Gastrocnemius medialis (tissue), 4 donors: Measurements from ENCODE around the gene KCNQ1. TPM values are rescaled to one million over a fixed set of nuclear protein-coding genes. Genes with fewer than 3 reads are reported as not detected.

Experiments used
- ATAC-seq, 2 donors: fragments of 150-250 bp; one replicate each; pipeline ENCODE4 v1.9.1; 2016
- DNase-seq, 2 donors: peaks; one replicate each; pipeline ENCODE4 v3.0.0-alpha.2; 2019
- H3K27ac ChIP-seq, 4 donors: fragments of 200-600 bp; sonication (generic); 1 replicate in 1 of 4; 2 replicates in 3 of 4; pipeline ENCODE4 v1.5.1; 2016 to 2018; ENCODE audit warnings: mild to moderate bottlenecking in 2 of 4, moderate library complexity in 1 of 4
- H3K27me3 ChIP-seq, 3 donors: fragments of 200-600 bp; sonication (generic) in 2 of 3; 1 replicate in 1 of 3; 2 replicates in 2 of 3; pipeline versions ENCODE4 v1.5.1 to v1.6.0; 2016 to 2019; ENCODE audit warnings: mild to moderate bottlenecking in 1 of 3, moderate library complexity in 1 of 3
- H3K36me3 ChIP-seq, 2 donors: fragments of 200-600 bp; sonication (generic) in 1 of 2; one replicate each; pipeline ENCODE4 v1.5.1; 2017 to 2018
- H3K4me1 ChIP-seq, 2 donors: fragments of 200-600 bp; sonication (generic) in 1 of 2; one replicate each; pipeline ENCODE4 v1.5.1; 2016 to 2017; ENCODE audit warnings: mild to moderate bottlenecking in 2 of 2
- H3K4me3 ChIP-seq, 4 donors: fragments of 200-600 bp; sonication (generic) in 3 of 4; 1 replicate in 1 of 4; 2 replicates in 3 of 4; pipeline ENCODE4 v1.5.1; 2016 to 2019; ENCODE audit warnings: mild to moderate bottlenecking in 2 of 4
- H3K9me3 ChIP-seq, 3 donors: fragments of 200-600 bp; sonication (generic) in 2 of 3; 1 replicate in 1 of 3; 2 replicates in 2 of 3; pipeline ENCODE4 v1.5.1; 2016 to 2019
- POLR2A ChIP-seq, 2 donors: fragments of 450-650 bp; IDR thresholded peaks; one replicate each; pipeline ENCODE4 v1.6.1; 2017; ENCODE audit warnings: antibody characterized with exemption in 2 of 2, mild to moderate bottlenecking in 2 of 2, moderate library complexity in 2 of 2
- in situ Hi-C, 4 donors: fragments of 200-750 bp; cut with MboI; loops; one replicate each; pipeline versions ENCODE4 v1.15.0 to v1.8.0; 2017; ENCODE audit warnings: low sequenced_read_pairs in 4 of 4
- intact Hi-C: fragments of 100-400 bp; cut with DNase I; formaldehyde crosslinking; loops from one replicate; pipeline ENCODE4 v1.15.1; 2023; ENCODE audit warnings: low total_unique reads
- total RNA-seq, 4 donors: library from RNA; depleted of rRNA; stranded (reverse); fragments of >200 nt; gene quantifications; one replicate each; pipeline versions ENCODE4 v1.1.0 to v1.2.3, GENCODE V29; 2016
- TF ChIP-seq, protein P1 (sequence below), 5 experiments: fragments of 450-650 bp in 3 of 5; fragments of 200-600 bp in 2 of 5; sonication (generic) in 2 of 5; IDR thresholded peaks in 4 of 5; conservative IDR thresholded peaks in 1 of 5; 1 replicate in 4 of 5; 2 replicates in 1 of 5; pipeline ENCODE4 v1.5.1; 2016 to 2019; ENCODE audit warnings: antibody characterized with exemption in 5 of 5, mild to moderate bottlenecking in 3 of 5, moderate library complexity in 3 of 5

Gene KCNQ1
- total RNA-seq, 4 donors from 2014 or later = 0.15 to 1.00 (median 0.67) TPM

DNA sequence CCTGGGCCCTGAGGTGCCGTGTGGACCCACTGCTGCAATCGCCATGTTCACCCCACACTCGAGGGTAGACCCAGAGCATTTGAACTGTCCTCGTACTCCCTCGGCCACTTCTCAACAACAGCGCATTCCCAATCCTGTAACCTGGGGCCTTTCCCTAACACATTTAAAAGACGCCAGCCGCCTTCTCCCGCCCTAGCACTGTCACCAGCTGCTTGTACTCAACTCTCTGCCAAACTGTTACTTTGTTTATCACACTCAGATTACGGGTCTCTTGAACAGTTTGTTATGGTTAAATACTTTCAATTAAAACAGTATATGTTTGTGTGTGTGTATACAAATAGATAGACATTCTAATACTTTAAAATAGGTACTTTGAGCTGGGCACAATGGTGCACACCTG is 420.1 kb downstream of the KCNQ1 start:
- Histone ChIP-seq H3K9me3 (no peaks in the 10 kb centered on the region), H3K27me3 (peaks cover 17 to 30% (median 21%) of the 10 kb centered on the region in 3 donors), H3K27ac (no peak overlapping the region), H3K4me1 (no peaks in the 10 kb centered on the region), H3K4me3 (no peak overlapping the region), H3K36me3 (no peaks in the 10 kb centered on the region)
- intact Hi-C loops (no loop called here), in situ Hi-C loops (no loop called here)
- TF ChIP-seq, protein P1, sequence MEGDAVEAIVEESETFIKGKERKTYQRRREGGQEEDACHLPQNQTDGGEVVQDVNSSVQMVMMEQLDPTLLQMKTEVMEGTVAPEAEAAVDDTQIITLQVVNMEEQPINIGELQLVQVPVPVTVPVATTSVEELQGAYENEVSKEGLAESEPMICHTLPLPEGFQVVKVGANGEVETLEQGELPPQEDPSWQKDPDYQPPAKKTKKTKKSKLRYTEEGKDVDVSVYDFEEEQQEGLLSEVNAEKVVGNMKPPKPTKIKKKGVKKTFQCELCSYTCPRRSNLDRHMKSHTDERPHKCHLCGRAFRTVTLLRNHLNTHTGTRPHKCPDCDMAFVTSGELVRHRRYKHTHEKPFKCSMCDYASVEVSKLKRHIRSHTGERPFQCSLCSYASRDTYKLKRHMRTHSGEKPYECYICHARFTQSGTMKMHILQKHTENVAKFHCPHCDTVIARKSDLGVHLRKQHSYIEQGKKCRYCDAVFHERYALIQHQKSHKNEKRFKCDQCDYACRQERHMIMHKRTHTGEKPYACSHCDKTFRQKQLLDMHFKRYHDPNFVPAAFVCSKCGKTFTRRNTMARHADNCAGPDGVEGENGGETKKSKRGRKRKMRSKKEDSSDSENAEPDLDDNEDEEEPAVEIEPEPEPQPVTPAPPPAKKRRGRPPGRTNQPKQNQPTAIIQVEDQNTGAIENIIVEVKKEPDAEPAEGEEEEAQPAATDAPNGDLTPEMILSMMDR (IDR thresholded peaks at IDR 0.05 in 4 of 5, conservative IDR thresholded peaks at IDR 0.05 in 1 of 5) = no peak
- no peak for TF ChIP-seq POLR2A (IDR thresholded peaks at IDR 0.05)
- no peak for DNase-seq
- no peak for ATAC-seq

DNA sequence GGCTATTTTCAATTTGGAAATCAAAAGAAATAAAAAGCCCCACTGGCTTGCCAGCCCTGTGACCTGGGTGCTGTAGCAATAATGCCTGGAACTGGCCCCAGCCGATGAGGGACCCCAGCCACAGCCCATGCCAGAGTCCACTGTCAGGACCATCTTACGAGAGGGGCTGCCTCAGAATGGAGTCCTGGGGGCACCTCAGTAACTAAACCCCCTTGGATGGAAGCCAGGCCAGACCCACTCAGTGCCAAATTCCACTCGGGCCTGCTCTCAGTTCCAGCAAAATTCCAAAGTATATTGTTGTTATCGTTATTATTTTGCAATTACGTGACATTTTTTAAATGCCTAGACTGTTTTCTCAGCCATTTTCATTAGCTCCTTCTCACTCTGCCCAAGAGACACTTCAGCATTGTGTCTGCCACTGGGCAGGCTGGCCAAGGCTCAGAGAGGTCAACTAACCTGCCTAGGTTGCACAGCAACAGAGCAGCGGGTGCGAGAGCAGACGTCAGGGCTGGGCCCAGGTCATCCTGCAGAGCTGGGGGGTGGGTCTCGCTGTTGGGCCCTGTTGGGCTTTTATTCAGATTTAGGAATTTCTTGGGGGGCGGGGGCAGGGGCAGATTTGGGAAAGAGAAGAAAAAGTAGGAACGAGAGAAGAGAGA is 421.2 kb downstream of the KCNQ1 start:
- intact Hi-C loops (no loop called here), in situ Hi-C loops (no loop called here)
- no peak for ATAC-seq
- Histone ChIP-seq H3K9me3 (no peaks in the 10 kb centered on the region), H3K27me3 (peaks cover 27 to 41% (median 27%) of the 10 kb centered on the region in 3 donors), H3K4me3 (no peak overlapping the region), H3K36me3 (no peaks in the 10 kb centered on the region), H3K4me1 (no peaks in the 10 kb centered on the region), H3K27ac (no peak overlapping the region)
- TF ChIP-seq, protein P1 (IDR thresholded peaks at IDR 0.05 in 4 of 5, conservative IDR thresholded peaks at IDR 0.05 in 1 of 5) = no peak
- no peak for TF ChIP-seq POLR2A (IDR thresholded peaks at IDR 0.05)
- DNase-seq = no peak

DNA sequence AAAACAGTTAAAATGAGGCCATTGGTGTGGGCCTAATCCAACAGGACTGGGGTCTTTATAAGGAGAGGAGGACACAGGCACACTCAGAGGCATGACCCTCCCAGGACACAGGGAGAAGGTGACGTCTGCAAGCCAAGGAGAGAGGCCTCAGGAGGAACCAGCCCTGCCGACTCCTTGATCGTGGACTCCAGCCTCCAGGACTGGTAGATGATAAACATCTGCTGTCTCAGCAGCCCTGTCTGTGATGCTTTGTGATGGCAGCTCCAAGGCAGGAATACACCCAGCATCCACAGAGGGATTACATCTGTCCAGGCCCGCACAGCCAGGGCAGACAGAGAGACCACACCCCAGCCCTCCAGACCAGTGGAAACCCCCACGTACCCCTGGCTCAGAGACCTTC is 422.3 kb downstream of the KCNQ1 start:
- H3K9me3 ChIP-seq = no peaks in the 10 kb centered on the region
- peaks cover 34 to 43% (median 35%) of the 10 kb centered on the region in 3 donors for H3K27me3 ChIP-seq
- no peak for ATAC-seq
- H3K4me1 ChIP-seq = no peaks in the 10 kb centered on the region
- no peaks in the 10 kb centered on the region for H3K36me3 ChIP-seq
- no peak overlapping the region for H3K4me3 ChIP-seq
- H3K27ac ChIP-seq = no peak overlapping the region
- no peak for DNase-seq
- in situ Hi-C loops = no loop called here
- no peak for TF ChIP-seq POLR2A (IDR thresholded peaks at IDR 0.05)
- TF ChIP-seq, protein P1 (IDR thresholded peaks at IDR 0.05 in 4 of 5, conservative IDR thresholded peaks at IDR 0.05 in 1 of 5) = no peak
- intact Hi-C loops = no loop called here

DNA sequence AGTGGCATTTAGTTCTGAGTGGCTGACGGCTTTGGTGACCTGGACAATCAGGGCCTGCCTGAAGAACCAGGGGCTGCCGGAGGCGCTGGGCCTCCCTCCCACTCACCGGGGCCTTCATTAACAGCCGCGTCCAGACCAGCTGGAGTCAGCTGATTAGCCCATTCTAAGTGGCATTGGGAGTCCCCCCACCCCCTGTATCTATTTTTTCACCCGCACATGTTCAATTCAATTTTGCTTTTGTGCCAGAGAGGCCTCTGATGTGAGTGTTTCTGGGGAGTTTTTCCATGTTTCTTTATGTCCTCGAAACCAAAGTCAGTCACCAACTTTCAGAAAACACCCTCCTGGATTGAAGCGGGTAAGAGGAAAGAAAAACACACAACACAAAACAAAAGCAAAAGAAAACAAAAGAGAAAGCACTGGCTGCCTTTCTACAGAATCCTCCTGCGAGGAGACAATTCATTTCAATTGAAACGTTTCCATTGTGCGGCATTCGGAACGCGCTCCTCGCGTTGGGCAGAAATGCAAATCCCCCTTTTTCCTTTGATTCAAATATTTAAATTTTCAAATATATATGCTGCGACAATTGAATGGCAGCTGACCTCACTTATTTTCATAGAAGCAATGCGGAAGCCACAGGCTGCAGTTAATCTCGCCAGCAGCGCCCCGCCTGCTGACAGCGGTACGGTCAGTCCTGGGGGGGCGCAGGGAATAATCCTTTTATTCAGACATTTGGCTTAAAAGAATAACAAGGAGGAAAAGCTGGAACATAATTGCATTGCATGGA is 423.1 kb downstream of the KCNQ1 start:
- Histone ChIP-seq H3K36me3 (no peaks in the 10 kb centered on the region), H3K27ac (no peak overlapping the region), H3K4me3 (peak overlapping the region in 1 of 4 donors; percentile 23), H3K9me3 (no peaks in the 10 kb centered on the region), H3K27me3 (peaks cover 34 to 48% (median 35%) of the 10 kb centered on the region in 3 donors), H3K4me1 (no peaks in the 10 kb centered on the region)
- in situ Hi-C loops = no loop called here
- TF ChIP-seq, protein P1 (IDR thresholded peaks at IDR 0.05 in 4 of 5, conservative IDR thresholded peaks at IDR 0.05 in 1 of 5) = no peak
- no peak for TF ChIP-seq POLR2A (IDR thresholded peaks at IDR 0.05)
- ATAC-seq = no peak
- intact Hi-C loops = no loop called here
- DNase-seq = no peak
